ENCODE measurements around the gene GULP1. TPM values are rescaled to one million over a fixed set of nuclear protein-coding genes. Genes with fewer than 3 reads are reported as not detected.

Gene GULP1
- total RNA-seq, 2 donors from 2014 or later = 15.3 to 26.5 TPM

- Mint-ChIP-seq H3K36me3 (ENCODE audit: low read depth) (no peaks in the 10 kb centered on the region), H3K27me3 (ENCODE audit: insufficient read depth) (no peaks in the 10 kb centered on the region), H3K27ac (no peak overlapping the region), H3K4me3 (no peak overlapping the region), H3K9me3 (no peaks in the 10 kb centered on the region), H3K4me1 (peaks cover 7% of the 10 kb centered on the region)
- Histone ChIP-seq H3K36me3 (ENCODE audit: control insufficient read depth, insufficient read depth, low read length) (no peaks in the 10 kb centered on the region), H3K9ac (ENCODE audit: extremely low read depth, low read length, poor library complexity, severe bottlenecking) (no peak overlapping the region), H3K27me3 (ENCODE audit: control insufficient read depth, insufficient read depth, low read length, poor library complexity, severe bottlenecking) (no peaks in the 10 kb centered on the region), H3K4me1 (ENCODE audit: control insufficient read depth, insufficient read depth, low read length) (no peaks in the 10 kb centered on the region), H3K27ac (ENCODE audit: low read depth, low read length) (no peak overlapping the region), H3K4me3 (ENCODE audit: low read length) (no peak overlapping the region), H3K9me3 (ENCODE audit: control insufficient read depth, low read length) (no peaks in the 10 kb centered on the region)
- DNase-seq = no peak
- 62 to 80% methylated on average over 3 of the region's 3 CpGs for WGBS, 2 experiments (ENCODE audit: insufficient coverage in 1 of 2, insufficient read length in 1 of 2)
- TF ChIP-seq CTCF (conservative IDR thresholded peaks at IDR 0.05) = no peak
Measured at GRCh38 chr2:188345020-188345419, 53.3 kb downstream of the GULP1 start.

GRCh38 chr2:188345426-188345825 is 53.8 kb downstream of the GULP1 start:
- TF ChIP-seq CTCF (conservative IDR thresholded peaks at IDR 0.05) = no peak
- no peak overlapping the region for H3K27ac ChIP-seq (ENCODE audit: low read depth, low read length)

GRCh38 chr2:188345831-188346458 is 54.3 kb downstream of the GULP1 start:
- H3K27me3 Mint-ChIP-seq (ENCODE audit: insufficient read depth) = no peaks in the 10 kb centered on the region
- no peak overlapping the region for H3K27ac Mint-ChIP-seq
- no peak for DNase-seq
- Histone ChIP-seq H3K27me3 (ENCODE audit: control insufficient read depth, insufficient read depth, low read length, poor library complexity, severe bottlenecking) (no peaks in the 10 kb centered on the region), H3K9me3 (ENCODE audit: control insufficient read depth, low read length) (no peaks in the 10 kb centered on the region), H3K4me3 (ENCODE audit: low read length) (no peak overlapping the region), H3K27ac (ENCODE audit: low read depth, low read length) (no peak overlapping the region), H3K9ac (ENCODE audit: extremely low read depth, low read length, poor library complexity, severe bottlenecking) (no peak overlapping the region), H3K36me3 (ENCODE audit: control insufficient read depth, insufficient read depth, low read length) (no peaks in the 10 kb centered on the region), H3K4me1 (ENCODE audit: control insufficient read depth, insufficient read depth, low read length) (no peaks in the 10 kb centered on the region)
- no peaks in the 10 kb centered on the region for H3K9me3 Mint-ChIP-seq
- 83 to 94% methylated on average over 1 to 2 of the region's 3 CpGs for WGBS, 2 experiments (ENCODE audit: insufficient coverage in 1 of 2, insufficient read length in 1 of 2)
- peaks cover 7% of the 10 kb centered on the region for H3K4me1 Mint-ChIP-seq
- no peak overlapping the region for H3K4me3 Mint-ChIP-seq
- H3K36me3 Mint-ChIP-seq (ENCODE audit: low read depth) = no peaks in the 10 kb centered on the region
- no peak for TF ChIP-seq CTCF (conservative IDR thresholded peaks at IDR 0.05)

More at GRCh38 chr2:188345426-188345825, 53.8 kb downstream of the GULP1 start:
- H3K4me1 ChIP-seq (ENCODE audit: control insufficient read depth, insufficient read depth, low read length) = no peaks in the 10 kb centered on the region
- H3K36me3 Mint-ChIP-seq (ENCODE audit: low read depth) = no peaks in the 10 kb centered on the region
- H3K9me3 Mint-ChIP-seq = no peaks in the 10 kb centered on the region
- no peak for DNase-seq
- no peak overlapping the region for H3K9ac ChIP-seq (ENCODE audit: extremely low read depth, low read length, poor library complexity, severe bottlenecking)
- H3K4me1 Mint-ChIP-seq = peaks cover 7% of the 10 kb centered on the region
- H3K27me3 Mint-ChIP-seq (ENCODE audit: insufficient read depth) = no peaks in the 10 kb centered on the region
- no peaks in the 10 kb centered on the region for H3K27me3 ChIP-seq (ENCODE audit: control insufficient read depth, insufficient read depth, low read length, poor library complexity, severe bottlenecking)
- H3K36me3 ChIP-seq (ENCODE audit: control insufficient read depth, insufficient read depth, low read length) = no peaks in the 10 kb centered on the region
- no peaks in the 10 kb centered on the region for H3K9me3 ChIP-seq (ENCODE audit: control insufficient read depth, low read length)
- H3K4me3 ChIP-seq (ENCODE audit: low read length) = no peak overlapping the region
- H3K4me3 Mint-ChIP-seq = no peak overlapping the region
- no peak overlapping the region for H3K27ac Mint-ChIP-seq

All from endodermal cell (in vitro differentiated cells).